RWPE1 (cell line): ENCODE data around the gene IER3IP1.
"Not testable (repeated sequence)": the region's sequence is repeated elsewhere in the genome, so short reads cannot be mapped to it uniquely, and the experiment has no call there.

ENCODE experiments used
- CTCF ChIA-PET: fragments of 350-600 bp; sonication (Branson Sonifier 250); formaldehyde crosslinking; extraction: SDS; loops from one replicate; lab custom pipeline; 2021; lab: Yijun Ruan, JAX
- POLR2A ChIA-PET: fragments of 400-600 bp; formaldehyde crosslinking; extraction: SDS; loops from one replicate; lab custom pipeline; 2020; ENCODE audit warnings: antibody characterized with exemption; ENCODE audit not compliant: low non-redundant PET; lab: Yijun Ruan, JAX
- DNase-seq: peaks from one replicate; pipeline ENCODE4 v3.0.0; 2012; ENCODE audit warnings: low spot score
- H3K27ac ChIP-seq: fragments of 450-650 bp; 2 replicates; pipeline ENCODE4 v1.5.1; 2017
- TF ChIP-seq, protein P1 (sequence below): fragments of 450-650 bp; conservative IDR thresholded peaks from 2 replicates; pipeline ENCODE4 v1.5.1; 2017; ENCODE audit warnings: low read depth, mild to moderate bottlenecking

The IER3IP1 gene

DNA sequence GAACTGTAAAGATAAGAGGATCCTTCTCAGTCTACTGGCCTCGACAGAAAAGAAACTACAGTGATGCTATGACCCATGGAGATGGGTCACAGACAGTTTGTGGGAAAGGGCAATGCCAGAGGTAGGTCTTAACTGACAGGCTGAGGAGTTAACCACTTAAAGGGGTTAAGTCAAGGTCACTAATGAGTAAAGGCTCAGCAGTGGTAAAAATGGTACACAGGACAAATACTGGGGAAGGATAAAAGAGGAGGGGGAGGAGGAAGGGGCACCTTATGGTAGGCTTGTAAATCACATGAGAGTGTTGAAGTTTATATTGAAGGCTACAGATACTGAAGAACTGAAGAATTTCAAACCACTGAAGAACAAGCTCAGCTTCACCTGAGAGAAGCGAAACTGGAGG lies 9.9 kb downstream of the IER3IP1 start:
- CTCF ChIA-PET: no interaction called here

DNA sequence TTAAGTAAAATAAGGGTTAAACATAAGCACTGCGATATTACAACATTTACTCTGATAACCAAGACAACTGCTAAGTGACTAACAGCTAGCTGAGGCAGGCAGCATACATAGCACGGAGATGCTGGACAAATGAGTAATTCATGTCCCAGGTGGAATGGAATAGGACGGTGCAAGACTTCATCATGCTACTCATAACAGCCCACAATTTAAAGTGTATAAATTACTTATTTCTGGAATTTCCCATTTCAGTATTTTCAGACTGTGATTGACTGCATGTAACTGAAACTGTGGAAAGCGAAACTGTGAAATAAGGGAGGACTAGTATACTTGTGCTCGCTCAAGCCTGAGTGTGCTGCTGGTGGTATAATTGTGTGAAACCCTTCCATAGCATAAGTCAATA lies 12.9 kb downstream of the IER3IP1 start:
- TF ChIP-seq, protein P1, sequence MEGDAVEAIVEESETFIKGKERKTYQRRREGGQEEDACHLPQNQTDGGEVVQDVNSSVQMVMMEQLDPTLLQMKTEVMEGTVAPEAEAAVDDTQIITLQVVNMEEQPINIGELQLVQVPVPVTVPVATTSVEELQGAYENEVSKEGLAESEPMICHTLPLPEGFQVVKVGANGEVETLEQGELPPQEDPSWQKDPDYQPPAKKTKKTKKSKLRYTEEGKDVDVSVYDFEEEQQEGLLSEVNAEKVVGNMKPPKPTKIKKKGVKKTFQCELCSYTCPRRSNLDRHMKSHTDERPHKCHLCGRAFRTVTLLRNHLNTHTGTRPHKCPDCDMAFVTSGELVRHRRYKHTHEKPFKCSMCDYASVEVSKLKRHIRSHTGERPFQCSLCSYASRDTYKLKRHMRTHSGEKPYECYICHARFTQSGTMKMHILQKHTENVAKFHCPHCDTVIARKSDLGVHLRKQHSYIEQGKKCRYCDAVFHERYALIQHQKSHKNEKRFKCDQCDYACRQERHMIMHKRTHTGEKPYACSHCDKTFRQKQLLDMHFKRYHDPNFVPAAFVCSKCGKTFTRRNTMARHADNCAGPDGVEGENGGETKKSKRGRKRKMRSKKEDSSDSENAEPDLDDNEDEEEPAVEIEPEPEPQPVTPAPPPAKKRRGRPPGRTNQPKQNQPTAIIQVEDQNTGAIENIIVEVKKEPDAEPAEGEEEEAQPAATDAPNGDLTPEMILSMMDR: no peak
- peak; percentile 31 for DNase-seq
- POLR2A ChIA-PET: no interaction called here
- CTCF ChIA-PET: no interaction called here
- no peak overlapping the region for H3K27ac ChIP-seq

More for the DNA sequence above, 9.9 kb downstream of the IER3IP1 start:
- no peak for DNase-seq
- TF ChIP-seq, protein P1: no peak
- H3K27ac ChIP-seq: no peak overlapping the region
- POLR2A ChIA-PET: no interaction called here

DNA sequence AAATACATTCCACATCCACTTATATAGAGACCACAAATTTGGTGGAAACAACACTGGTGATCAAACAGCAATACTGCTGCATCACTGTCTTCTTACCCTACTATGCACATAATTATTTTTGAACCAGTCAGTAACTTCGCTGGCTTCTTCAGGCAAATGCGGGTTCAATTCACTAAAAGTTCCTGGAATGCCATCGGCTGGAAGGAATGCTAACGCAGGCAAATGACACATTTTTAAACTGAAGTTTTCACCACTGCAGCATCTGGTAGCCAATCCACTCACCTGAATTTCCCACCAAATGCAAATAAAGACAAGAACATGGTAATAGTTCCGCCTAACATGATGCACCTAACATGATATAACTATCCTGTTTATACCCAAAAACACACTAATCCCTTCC lies 15.9 kb downstream of the IER3IP1 start:
- DNase-seq: no peak
- ChIA-PET CTCF (no interaction called here), POLR2A (no interaction called here)
- TF ChIP-seq, protein P1: no peak
- no peak overlapping the region for H3K27ac ChIP-seq

DNA sequence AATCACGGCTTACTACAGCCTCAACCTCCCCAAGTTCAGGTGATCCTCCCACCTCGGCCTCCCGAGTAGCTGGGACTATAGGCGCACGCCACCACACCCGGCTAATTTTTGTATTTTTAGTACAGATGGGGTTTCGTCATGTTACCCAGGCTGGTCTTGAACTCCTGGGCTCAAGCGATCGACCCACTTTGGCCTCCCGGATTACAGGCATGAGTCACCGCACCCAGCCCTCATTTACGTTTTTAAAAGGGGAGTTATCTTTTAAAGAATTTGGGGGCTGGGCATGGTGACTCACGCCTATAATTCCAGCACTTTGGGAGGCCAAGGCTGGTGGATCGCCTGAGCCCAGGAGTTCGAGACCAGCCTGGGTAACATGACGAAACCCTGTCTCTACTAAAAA lies 17.8 kb downstream of the IER3IP1 start:
- H3K27ac ChIP-seq, POLR2A ChIA-PET, DNase-seq, CTCF ChIA-PET: not testable (repeated sequence)

DNA sequence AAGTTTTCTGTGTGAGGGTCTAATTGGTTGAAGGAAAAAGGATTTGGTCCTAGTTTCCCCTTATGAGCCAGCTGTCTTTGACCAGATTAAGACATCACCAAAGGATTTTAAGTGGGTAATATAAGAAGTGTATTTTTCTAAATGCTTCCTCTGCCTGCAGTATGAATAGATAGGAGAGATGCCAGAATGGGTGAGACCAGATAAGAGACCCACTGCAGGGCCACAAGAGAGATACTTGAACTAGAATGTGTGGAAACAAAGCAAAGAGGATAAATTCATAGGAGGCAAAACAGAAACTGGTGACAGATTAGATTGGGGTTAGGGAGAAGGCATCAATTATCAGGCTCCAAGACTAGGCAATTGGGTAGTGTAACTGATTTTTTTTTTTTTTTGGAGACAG lies 24.7 kb downstream of the IER3IP1 start:
- no peak overlapping the region for H3K27ac ChIP-seq
- TF ChIP-seq, protein P1: no peak
- DNase-seq: no peak
- ChIA-PET POLR2A (no interaction called here), CTCF (no interaction called here)

DNA sequence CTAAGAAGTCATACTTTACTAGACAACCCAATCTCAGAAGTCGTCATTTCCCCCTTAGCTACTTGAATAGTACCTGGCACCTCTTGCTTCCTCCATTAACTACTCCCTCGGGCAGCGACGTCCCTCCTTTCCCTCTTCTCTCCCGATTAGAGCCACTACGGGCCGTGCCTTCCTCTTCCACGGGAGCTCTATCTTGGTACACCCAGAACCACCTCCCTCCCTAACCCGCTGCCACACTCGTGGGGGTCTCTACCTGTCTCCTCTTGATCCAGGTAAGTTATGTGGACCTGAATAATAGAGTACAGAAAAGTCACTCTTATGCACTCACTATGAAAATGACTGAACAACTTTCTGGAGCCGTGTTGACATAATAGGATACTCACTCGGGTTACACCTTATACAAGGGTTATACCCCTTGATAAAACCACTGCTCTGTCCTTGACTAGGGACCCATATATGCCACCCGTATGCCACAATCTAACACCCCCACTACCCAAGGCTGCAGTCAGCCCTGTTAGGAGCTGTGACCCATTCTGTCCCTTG lies 25.3 kb downstream of the IER3IP1 start:
- peak overlapping the region; percentile 90 for H3K27ac ChIP-seq
- POLR2A ChIA-PET: no interaction called here
- no peak for DNase-seq
- CTCF ChIA-PET: interaction anchor here (0.7 kb wide), 2 partner anchors 21 to 54 kb away, joined by 3 read pairs; no protein-coding TSS in a partner anchor
- TF ChIP-seq, protein P1: no peak

DNA sequence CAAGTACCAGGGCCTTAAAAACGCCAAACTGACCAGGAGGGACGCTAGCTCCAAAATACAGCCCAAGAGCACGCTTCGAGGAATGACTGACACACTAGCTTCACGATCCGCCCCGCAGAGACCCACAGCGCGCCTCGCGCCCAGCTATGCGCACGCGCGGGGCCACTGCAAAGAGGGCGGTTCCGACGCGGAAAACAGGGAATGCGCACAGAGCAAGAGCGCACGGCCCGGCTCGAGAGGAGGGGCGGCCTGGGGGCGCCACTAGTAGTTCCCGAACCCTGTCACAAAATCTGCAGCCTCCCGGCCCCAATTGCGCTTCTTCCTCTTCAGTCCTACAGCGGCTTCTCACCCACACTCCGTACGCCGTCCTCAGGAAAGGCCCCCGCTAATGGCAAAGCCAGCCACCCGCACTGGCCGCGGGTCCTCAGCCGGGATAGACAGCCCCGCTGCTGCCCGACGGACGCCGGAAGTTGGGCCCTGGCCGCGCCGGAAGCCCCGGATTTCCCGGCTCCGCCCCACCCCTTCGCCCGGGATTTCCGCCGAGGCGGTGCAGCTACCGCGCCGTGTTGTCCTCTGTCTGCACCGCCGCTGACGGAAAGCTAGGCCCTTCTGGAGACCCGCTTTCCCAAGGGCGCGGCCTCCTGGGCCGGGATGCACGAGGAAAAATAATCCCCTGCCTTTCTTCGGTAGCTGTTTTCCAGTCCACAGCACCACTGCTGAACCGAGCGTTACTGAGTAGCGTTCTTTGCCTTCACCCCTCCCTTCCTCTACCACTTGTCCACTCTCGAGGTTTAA lies 25.9 kb downstream of the IER3IP1 start, which contains the start of gene HDHD2:
Gene HDHD2 (minus strand): TSS at position 472 of the 795 bp plus-strand sequence. CDS start 14,061 bp downstream, outside the sequence.
- peak within 1 kb of the TSS; percentile 90 for H3K27ac ChIP-seq
- TF ChIP-seq, protein P1: no peak
- ChIA-PET POLR2A (no interaction called here), CTCF (interaction anchor here (0.7 kb wide), 2 partner anchors 22 to 54 kb away, joined by 3 read pairs; no protein-coding TSS in a partner anchor)
- DNase-seq: peak; percentile 66
